HG03097 (cell line): ENCODE data around the gene WDFY3.

Source experiments
- ATAC-seq: cut with Tn5 transposase; IDR thresholded peaks from one replicate; pipeline ENCODE4 v1.9.1; 2021; ENCODE audit not compliant: unreplicated experiment, low FRiP score

WDFY3 gene, protein sequence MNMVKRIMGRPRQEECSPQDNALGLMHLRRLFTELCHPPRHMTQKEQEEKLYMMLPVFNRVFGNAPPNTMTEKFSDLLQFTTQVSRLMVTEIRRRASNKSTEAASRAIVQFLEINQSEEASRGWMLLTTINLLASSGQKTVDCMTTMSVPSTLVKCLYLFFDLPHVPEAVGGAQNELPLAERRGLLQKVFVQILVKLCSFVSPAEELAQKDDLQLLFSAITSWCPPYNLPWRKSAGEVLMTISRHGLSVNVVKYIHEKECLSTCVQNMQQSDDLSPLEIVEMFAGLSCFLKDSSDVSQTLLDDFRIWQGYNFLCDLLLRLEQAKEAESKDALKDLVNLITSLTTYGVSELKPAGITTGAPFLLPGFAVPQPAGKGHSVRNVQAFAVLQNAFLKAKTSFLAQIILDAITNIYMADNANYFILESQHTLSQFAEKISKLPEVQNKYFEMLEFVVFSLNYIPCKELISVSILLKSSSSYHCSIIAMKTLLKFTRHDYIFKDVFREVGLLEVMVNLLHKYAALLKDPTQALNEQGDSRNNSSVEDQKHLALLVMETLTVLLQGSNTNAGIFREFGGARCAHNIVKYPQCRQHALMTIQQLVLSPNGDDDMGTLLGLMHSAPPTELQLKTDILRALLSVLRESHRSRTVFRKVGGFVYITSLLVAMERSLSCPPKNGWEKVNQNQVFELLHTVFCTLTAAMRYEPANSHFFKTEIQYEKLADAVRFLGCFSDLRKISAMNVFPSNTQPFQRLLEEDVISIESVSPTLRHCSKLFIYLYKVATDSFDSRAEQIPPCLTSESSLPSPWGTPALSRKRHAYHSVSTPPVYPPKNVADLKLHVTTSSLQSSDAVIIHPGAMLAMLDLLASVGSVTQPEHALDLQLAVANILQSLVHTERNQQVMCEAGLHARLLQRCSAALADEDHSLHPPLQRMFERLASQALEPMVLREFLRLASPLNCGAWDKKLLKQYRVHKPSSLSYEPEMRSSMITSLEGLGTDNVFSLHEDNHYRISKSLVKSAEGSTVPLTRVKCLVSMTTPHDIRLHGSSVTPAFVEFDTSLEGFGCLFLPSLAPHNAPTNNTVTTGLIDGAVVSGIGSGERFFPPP (N-terminal part only)

GRCh38 chr4:84966382-84967242 lies at the start of gene WDFY3:
Gene WDFY3, minus strand, starts transcription at chr4:84966690. Its CDS starts 106,099 bp downstream, at chr4:84860591.
- ATAC-seq = no peak

DNA sequence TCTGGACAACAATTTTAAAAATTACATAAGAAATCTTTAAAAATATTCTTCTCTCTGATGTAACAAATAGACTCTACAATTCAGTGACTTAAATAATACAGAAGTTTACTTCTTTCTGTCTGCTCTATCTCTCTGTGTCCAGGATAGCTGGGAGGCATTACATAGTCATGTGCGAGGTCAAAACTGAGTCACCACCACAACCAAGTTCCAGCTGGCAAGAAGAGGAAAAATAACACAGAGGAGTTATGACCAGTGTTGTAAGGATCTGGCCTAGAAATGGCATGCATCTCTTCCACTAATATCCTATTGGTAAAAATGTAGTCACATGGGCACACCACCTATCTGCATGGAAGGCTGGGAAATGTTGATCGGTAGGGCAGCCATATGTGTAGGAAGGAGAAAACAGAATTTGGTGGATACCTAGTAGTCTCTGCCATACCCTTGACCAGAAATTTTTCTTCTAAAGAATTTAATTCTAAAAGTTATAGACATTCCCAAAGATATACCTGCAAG lies 39.4 kb upstream of the WDFY3 start:
- ATAC-seq = no peak

GRCh38 chr4:85000343-85000742 lies 33.9 kb upstream of the WDFY3 start:
- ATAC-seq = no peak

DNA sequence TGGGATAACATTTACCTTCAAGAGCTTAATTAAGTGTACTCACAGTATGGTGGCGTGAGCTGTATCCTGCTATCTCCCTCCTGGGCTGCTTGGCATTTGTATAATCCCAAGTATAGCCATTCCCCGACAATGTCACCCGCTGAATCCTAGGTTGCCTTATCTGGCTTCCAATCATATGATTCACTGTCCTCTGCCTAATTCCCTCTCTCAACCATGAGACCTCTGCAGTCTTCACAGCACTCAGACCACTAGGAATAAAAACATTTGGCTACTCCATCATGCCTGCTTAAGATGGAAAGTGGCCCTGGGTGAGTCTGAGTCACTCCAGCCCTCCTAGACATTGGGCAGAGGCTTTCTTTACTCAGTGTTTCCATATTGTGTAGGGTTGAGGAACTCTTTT lies 28.9 kb upstream of the WDFY3 start:
- ATAC-seq = no peak

DNA sequence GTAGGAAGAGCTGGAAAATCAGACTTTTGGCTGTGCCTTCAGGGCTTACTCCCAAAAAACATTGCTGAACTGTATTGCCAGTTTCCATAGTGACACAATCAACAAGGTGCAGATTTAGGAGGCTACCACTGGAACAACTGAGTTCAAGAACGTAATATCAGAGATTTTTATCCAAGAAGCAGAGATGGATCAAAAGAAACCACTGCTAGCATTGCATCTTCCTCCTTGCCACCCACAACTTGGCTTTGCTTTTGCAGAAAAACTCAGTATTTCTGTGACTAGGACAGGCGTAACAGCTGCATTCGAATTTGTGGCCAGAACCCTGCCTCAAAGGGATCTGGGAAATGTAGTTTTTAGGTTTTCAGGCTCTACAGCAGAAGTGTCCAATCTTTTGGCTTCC lies 27.8 kb upstream of the WDFY3 start:
- no peak for ATAC-seq

- ATAC-seq = no peak
Measured at GRCh38 chr4:84985952-84986351, 19.5 kb upstream of the WDFY3 start.

DNA sequence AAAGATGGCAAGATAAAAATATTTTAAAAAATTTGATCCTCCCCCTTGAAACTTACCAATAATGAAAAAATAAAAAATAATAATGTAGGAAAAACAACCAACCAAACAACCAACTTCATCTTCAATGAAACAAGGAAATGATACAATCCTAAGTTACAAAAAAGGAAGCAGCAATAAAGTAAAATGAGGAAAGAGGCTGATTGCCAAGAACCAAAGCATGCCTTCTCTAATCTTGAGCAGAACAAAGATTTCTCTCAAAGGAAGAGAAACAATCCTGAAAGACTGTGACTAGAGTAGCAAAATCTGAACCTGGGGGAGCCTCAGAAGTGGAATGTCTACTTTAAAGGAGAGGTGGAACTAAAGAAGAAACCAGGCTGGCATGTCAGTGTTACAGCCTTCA lies 10.9 kb upstream of the WDFY3 start:
- no peak for ATAC-seq

DNA sequence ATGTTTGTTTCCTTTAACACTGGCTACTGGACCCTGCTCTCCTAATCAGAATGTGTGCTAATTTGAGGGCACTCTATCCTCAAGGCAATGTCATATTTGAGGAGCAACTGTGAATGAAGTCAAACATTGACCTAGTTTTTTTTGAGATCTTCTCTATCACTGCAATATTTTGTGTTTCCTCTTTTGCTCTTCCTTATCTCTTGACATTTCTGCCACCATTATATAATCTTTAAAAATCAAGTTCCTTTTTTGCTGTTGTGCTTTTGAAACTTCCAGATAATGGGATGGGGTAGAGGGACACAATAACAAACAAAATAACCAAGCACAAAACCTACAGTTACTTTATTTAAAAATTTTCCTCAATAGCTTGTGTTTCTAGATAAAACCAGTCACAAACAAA lies 7.4 kb upstream of the WDFY3 start:
- no peak for ATAC-seq

DNA sequence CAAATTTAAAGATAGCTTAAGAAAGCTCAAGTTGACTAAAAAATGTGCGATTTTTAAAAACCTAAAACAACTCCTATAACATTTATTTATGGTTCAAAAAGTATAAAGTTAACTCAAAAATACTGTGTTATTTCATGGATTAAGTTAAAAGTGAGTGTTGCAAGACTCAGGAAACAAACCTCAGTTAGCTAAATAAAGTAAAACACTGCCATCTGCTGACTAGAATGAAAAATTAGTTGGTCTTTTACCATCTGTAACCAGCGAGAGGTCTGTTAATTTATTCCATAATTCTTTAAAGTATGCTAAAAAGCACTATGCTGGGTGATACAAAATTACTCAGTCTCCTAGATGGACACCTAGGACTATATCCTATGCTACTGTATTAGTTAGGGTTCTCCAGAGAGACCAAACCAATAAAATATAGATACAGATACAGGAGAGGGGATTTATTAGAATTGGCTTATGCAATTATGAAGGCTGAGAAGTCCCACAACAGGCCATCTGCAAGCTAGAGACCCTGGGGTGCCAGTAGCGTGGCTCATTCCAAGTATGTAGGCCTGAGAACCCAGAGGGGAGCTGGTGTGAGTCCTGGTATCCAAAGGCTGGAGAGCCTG lies 4.9 kb upstream of the WDFY3 start:
- no peak for ATAC-seq

DNA sequence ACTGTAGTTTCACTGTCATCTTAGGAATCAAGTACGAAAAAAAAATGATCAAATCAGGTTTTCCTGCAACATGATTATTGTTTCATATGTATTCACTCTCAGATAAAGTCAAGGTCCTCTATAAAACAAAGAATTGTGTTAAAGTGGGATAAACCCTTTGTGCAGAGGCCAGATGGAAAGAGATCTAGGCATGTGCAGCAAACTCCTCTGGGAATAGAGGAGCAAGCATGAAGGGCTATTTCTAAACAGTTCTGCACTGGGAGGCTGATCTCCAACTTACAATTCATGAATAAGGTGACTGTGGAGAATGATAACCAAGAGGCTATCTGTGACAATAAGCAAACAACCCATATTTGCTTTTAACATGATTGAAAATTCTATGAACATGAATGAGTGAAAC lies 2.4 kb upstream of the WDFY3 start:
- ATAC-seq = no peak

DNA sequence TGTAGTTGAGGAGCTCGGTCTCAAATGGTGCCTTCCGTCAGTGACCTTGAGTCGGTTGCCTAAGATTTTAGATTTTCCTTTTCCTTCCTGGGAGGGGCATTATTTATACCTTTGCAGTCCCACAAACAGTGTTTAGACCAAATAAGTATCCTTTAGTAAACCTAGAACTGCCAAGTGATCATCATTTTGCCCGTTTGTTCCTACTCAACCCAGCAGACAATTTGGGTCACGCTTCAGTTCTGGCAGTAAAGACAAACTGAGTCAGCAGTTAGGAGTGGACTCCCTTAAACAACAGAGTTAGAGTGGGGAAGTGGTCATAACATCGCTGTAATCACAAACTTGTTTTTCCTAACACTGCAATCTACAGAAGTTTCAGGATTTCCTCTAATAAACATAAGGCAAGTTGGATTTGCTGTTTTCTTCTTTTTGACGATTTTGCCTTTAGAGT lies 777 bp upstream of the WDFY3 start:
- ATAC-seq = no peak

GRCh38 chr4:84965553-84966381 lies 723 bp downstream of the WDFY3 start:
- no peak for ATAC-seq

- ATAC-seq = no peak
Measured at GRCh38 chr4:84964995-84965552, 1.4 kb downstream of the WDFY3 start.

DNA sequence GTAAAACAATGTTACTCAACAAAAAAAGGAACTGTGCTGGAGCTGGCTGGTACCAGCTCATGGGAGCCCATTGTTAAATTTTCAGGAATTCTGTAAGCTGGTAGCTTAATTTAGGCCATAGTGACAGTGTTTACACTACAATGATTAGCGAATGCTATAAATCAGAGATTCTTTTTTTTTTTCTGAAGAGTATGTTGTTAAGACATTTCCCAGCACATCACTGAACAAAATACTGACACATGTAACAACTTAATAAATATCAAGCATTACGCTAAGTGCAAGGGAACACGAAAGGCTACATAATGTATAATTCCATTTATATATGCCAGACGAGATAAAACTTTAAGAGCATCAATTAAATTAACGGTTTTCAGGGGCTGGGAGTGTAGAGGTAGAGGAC lies 4.4 kb downstream of the WDFY3 start:
- ATAC-seq = no peak

DNA sequence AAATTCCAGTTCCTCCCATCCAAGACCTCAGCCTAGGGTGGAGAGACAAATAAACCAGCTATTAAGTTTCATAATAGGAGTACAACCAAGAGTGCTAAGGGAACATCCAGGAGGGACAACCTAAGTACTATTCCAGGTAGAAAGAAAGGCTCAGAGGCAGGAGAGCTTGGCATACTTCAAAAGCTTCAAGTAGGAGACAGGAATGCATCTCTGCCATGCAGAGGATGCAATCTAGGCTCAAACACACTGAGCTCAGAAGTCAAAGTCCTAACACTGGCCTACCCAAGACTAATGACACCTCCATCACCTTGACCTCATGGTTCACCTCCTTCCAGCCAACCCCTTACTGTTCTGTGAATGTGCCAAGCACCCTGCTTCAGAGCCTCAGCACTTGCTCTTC lies 8.1 kb downstream of the WDFY3 start:
- ATAC-seq = no peak

GRCh38 chr4:84957514-84958420 lies 8.7 kb downstream of the WDFY3 start:
- no peak for ATAC-seq

- no peak for ATAC-seq
Measured at GRCh38 chr4:84956014-84956413, 10.5 kb downstream of the WDFY3 start.
